Stimulated activated naive CD4-positive, alpha-beta T cell treated with Interleukin-2 at 50 U/mL for 16 hours (primary cell): ENCODE measurements around the gene DLG2.
"Not testable (repeated sequence)": the region's sequence is repeated elsewhere in the genome, so short reads cannot be mapped to it uniquely, and the experiment has no call there.

ENCODE experiments used
- DNase-seq: peaks from one replicate; lab custom pipeline; 2025; lab: John Stamatoyannopoulos, UW

DLG2 gene

DNA sequence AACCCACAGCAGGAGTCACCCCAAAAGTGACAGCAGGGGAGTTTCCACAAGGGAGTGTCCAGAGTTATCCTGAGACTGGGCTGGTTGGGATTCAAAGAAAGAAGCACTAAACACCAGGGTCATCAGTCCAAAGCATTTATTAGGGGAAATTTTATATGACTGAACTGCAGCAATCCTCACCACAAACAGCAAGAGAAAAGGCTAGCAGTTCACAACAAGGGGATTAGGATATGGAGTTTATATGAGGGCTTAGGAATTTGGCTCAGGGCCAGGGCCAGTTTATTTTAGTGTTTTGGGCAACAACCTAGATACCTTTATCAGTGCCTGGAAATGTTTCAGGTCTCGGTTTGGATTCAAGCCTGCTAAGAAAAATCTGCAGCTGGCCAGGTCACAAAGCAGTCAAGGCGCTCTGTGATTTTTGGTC is 16.1 kb upstream of the DLG2 start:
- DNase-seq, result no peak

DNA sequence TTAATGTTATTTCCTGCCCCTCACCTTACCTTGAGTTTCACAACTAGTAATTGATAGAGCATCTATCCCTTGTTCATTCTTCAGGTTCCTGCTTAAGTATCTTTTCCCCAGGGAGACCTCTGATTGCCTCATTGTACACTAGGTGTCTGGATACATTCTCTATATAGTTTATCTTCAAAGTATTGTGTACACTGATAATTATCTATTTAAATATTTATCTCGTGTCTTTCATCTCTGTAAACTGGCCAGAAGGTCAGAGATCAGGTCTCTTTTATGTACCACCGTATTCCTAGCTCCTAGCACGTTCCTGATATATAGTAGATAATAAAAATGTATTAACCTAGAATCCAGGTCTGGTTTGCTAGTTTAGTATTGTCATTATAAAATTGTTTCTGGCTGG is 7.6 kb upstream of the DLG2 start:
- no peak for DNase-seq

DNA sequence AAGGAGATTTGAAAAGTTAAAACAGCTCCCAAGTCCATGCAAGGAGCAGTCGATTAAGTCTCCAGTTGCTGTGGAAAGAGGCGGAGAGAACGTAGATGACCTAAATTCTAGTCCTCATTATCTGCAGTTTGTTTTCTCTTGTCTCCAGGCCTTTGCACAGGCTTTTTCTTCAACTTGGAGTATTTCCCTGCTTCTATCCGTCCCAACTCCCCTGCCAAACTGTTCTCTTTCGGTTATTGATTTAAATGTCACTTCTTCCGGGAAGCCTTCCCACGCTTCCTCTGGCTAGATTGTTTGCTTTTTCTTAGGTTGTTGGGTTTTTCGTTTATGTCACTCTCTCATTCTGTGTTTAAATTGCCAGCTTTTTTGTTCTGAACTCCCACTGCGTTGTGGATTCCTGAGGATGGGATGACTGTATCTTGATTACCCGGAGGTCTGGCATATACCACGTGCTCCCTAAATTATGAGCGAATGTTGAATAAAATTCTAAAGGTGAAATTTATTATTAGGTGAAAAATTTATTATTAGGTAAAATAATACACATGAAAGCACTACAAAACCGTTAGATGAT is 1.7 kb upstream of the DLG2 start:
- peak; percentile 19 for DNase-seq

DNA sequence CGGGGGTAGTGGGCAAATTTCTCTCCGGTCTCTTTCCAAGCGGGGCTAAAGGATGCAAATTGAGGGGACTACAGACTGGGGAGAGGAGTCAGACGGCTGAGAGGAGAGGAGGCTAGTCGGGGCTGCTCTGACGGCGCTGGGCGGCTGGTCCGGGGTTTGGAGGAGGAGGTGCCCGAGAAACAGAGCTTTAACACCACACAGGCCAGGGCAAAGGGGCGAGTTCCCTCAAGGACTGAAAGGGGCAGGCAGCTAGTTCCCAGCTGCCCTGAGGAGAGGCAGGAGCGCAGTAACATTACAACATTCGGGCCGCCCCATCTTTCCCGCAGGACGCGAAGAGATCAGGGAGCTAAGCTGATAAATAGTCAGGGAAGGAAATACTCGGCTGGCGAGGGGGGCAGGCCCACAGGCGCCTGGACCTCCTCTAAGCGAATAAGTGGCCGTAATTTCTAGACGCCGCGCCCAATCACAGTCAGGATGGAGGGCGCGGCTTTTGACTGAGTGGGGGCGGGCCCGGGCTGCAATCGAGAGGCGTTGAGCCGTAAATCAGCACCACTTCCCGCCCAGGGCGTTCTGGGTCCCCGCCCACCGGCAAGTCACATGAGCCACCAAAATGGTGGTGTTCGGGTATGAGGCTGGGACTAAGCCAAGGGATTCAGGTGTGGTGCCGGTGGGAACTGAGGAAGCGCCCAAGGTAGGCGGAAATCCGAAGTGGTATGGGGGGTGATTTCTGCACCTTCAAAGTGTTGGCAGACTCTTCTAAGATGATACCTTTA is 1.0 kb upstream of the DLG2 start, which contains the start of gene TMEM126B:
Gene TMEM126B (plus strand): TSS at position 596 of the 773 bp plus-strand sequence. CDS start 15 bp downstream, at position 611.
- peak; percentile 97 for DNase-seq

DNA sequence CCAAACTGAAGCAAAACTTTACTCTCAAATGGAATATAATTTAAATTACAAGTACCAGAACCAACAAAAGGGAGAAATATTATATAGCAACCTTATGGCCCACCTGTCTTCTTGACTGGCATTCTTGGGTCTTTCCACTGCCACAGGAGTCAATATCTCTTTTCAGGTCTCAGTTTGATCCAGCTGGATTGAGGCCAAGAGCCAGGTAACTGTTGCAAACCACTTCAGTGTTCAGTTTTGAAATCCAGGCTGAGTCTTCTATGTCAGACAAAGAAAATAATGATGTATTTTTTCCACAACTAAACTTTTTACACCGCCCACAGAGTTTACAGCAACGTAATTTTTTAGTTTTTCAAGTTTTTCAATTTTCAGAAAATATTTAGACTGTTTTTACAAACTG is 648 bp downstream of the DLG2 start:
- no peak for DNase-seq

DNA sequence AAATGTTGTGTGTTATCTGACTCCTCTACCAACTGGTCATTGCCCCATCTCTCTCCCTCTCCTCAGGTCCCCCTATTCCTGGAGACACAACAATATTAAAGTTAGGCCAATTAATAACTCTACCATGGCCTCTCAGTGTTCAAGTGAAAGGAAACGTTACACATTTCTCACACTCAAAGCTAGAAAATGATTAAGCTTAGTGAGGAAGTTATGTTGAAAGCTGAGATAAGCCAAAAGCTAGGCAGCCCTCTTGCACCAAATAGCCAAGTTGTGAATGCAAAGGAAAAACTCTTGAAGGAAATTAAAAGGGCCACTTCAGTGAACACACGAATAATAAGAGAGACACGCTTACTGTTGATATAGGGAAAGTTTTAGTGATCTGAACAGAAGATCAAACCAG is 6.9 kb downstream of the DLG2 start:
- no peak for DNase-seq

DNA sequence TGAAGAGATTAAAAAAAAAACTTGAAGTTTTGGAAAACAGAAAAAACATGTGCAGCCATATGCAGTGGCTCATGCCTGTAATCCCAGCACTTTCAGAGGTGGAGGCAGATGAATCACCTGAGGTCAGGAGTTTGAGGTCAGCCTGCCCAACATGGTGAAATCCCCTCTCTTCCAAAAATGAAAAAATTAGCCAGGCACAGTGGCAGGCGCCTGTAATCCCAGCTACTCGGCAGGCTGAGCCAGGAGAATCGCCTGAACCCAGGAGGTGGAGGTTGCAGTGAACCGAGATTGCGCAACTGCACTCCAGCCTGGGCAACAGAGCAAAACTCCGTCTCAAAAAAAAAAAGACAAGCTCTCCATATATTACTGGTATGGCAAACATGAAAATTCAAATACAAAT is 7.6 kb downstream of the DLG2 start:
- DNase-seq, result no peak

DNA sequence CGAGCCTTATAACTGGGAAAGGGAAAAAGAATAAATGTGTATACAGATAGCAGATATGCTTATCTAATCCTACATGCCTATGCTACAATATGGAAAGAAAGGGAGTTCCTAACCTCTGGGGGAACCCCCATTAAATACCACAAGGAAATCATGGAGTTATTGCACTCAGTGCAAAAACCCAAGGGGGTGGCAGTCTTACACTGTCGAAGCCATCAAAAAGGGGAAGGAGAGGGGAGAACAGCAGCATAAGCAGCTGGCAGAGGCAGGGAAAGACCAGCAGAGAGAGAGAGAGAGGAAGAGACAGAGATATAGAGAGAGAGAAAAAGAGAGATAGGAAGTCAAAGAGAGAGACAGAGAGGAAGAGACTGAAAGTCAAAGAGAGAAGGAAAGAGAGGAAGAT is 15.5 kb downstream of the DLG2 start:
- DNase-seq, result not testable (repeated sequence)

DNA sequence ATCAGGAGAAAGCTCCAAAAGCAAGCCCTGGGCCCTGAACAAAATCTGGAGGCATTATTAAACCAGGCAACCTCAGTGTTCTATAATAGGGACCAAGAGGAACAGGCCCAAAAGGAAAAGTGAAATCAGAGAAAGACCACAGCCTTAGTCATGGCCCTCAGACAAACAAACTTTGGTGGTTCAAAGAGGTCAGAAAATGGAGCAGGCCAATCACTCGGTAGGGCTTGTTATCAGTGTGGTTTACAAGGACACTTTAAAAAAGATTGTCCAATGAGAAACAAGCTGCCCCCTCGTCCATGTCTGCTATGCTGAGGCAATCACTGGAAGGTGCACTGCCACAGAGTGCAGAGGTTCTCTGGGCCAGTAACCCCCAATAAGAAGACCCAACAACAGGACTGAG is 17.9 kb downstream of the DLG2 start:
- DNase-seq, result not testable (repeated sequence)

DNA sequence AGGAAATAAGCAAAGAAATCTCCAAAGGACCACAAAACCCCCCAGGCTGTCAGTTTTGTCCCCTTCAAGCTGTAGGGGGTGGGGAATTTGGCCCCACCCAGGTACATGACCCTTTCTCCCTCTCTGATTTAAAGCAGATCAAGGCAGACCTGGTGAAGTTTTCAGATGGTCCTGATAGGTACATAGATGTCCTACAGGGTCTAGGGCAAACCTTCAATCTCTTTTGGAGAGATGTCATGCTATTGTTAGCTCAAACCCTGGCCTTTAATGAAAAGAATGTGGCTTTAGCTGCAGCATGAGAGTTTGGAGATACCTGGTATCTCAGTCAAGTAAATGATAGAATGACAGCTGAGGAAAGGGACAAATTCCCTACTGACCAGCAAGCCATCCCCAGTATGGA is 18.5 kb downstream of the DLG2 start:
- not testable (repeated sequence) for DNase-seq

DNA sequence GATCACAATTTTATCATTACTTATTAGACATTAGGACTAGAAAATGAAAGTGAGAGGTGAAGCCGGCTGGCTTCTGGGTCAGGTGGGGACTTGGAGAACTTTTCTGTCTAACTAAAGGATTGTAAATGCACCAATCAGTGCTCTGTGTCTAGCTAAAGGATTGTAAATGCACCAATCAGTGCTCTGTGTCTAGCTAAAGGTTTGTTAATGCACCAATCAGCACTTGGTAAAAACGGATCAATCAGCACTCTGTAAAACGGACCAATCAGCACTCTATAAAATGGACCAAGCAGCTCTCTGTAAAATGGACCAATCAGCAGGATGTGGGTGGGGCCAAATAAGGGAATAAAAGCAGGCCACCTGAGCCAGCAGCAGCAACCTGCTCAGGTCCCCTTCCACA is 20.9 kb downstream of the DLG2 start:
- DNase-seq, result not testable (repeated sequence)

DNA sequence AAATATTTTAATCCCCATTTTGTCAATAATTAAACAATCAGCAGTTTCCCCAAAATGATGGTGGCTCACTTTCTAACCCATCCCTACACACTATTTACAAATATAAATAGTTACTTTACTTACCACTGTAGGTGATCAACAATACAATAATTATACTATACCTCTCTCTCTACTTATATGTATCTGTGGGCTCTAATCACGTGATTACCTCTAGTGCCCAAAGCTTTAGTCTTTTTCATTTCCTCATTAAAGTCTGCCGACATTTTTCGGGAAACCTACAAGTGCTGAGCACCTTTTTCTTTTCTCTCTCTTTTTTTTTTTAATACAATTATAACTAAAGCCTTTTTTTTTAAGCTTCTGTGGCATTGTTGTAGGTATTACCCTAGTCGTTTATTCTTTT is 23.9 kb downstream of the DLG2 start:
- DNase-seq, result no peak

DNA sequence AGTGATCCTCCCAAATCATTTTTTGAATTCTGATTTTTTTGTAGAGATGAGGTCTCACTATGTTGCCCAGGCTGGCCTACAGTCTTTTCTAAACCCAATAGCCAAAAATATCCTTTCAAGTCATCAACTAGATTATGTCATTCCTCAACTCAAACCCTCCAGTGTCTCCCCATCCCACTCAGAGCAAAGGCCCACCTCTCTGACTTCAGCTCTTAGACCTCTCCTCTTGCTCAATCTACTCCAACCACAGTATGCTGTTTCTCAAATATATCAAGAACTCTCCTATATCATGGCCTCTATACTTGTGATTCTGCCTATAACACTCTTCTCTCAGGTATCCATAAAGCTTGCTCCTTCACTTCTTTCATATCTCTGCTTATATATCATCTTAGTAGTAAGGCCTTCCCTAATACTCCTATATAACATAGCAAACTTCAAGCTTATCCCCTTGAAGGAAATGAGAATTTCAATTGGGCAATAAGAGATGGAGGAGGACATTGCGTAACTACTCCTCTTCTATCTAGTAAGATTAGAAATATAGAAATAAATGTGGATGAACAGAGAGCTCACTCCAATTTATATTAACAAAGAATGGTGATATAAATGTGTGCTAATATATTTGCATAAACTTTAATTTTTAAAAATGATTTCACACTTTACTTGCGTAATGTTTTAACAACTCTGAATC is 24.5 kb downstream of the DLG2 start:
- no peak for DNase-seq

DNA sequence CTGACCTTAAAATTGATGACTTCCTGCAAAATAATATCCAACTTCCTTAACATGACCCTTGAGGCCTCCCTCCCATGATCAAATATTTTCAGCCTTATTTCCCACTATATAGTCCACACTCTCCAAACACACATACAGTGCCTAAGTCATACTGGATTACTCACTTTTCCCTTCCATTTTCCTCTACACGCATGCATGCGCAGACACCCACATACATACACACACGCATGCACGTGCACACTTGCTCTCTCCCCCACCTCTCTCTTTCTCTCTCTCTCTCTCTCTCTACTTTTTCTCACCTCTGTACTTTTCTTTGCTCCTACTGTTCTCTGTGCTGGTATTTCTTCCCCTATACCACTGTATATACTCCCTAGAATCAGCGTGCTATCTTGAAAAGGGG is 28.1 kb downstream of the DLG2 start:
- no peak for DNase-seq

DNA sequence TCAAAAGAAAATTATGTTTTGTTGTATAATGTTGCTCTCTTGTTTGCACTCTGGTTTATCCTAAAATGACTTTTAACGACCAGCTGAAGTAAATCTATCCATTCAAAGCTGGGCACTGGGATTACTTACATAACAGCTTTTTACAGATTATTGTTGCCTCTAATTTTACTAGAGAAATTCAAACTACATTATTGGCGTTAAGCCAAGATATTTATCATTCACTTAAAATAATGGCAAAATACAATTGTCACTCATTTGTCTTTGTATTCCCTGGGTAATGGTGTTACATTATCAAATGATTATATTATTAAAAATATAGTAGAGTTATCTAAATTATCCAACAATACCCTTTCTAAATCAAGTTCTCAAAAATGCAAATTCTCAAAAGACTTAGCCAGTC is 30.3 kb downstream of the DLG2 start:
- no peak for DNase-seq

DNA sequence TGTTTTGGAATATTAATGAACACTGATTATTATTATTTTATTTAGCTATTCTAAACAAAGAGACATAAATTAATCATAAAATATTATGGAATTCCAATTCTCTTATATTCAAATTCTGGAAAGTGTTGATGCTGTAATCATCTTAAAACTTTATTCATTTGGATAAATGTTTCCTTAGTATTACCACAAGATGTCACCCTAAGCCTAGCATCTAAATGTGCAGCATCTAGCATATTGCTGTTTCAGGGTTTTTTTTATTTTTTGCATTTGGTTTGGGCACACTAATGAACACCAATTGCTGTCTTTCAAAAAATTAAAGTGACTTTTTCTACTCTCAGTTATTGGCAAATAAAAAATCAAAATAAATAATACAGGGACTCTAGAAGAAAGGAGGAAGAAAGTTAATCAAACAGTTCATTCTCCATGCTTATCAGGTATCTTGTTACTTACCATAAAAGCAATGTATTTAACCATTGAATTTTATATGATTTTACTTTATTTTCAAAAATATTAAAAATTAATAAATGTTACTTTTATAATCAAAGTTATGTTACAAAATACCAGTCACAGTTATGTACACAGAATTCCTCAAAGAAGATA is 31.8 kb downstream of the DLG2 start:
- no peak for DNase-seq

DNA sequence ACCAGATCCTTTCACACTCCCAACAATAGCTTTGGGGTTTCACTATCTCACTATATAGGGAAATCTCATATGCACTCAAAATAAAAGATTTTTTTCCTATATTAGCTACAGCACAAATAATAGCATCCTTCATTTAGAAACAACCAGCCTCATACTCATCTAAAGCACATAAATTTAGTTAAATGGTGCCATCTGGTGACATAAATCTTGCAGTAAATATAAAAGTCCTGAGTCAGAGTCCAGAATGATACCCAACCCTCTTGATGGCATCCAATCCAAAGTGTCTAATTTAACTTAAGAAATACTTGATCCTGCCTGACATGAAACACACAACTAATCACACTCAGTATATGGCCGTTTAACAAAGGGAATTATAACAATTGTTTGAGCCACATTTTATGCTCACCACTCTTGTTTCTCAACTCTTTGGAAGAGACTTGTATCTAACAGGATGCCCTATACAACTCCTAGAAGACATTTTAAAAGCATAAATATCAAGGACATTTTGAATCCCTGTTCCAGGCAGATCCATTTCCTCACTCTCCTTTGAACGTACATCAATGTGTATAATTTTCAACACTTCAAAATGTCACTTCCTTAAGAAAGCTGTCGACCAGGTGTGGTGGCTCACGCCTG is 36.2 kb downstream of the DLG2 start:
- no peak for DNase-seq

DNA sequence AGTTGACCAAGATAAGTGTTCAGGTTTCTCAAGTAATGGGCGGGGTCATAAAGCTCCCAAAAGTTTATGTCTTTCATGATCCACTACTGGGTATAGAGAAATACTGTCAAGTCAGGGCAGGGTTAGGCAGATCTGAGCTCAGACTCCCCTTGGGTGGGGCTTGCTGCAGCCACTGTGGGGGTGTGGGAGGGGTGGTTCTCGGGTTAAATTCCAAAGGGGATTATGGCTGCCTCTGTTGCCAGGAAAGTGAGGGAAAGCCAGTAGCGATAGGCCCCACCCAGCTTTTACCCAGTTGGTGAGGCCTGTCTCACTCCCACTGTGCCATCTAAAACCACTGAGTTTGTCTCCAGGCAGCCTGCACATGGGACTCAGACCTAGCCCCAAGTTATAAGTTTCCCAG is 37.8 kb downstream of the DLG2 start:
- no peak for DNase-seq

DNA sequence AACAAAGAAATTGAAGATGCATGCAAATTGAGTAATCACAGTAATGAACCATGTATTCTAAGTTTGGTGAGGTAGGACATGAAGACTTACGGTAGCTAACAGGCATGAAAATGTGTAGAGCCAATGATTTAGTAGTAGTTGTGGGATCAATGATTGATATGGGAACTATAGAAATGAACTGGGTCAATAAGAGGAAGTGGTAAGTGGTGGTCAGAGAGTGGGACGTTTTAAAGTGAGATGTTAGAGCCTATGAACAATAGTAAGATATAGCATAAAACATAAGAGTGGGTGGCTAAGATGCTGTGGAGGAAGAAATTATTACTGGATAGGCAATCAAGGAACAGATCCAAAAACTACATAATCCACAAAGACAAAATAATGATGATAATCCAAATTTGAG is 45.0 kb downstream of the DLG2 start:
- no peak for DNase-seq

DNA sequence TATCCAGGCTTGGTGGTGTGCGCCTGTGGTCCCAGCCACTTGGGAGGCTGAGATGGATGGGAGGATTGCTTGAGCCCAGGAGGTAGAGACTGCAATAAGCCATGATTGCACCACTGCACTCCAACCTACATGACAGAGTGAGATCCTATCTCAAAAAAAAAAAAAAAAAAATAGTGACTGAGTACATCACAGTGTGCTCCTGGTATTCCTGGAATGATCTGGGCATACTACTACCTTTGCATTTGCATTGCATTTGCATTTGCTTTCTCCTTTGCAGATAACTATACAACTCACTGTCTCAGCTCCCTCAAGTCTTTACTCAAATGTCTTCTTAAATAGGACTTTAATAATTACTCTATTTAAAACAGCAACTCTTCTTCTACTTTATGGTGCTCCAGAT is 51.8 kb downstream of the DLG2 start:
- DNase-seq, result no peak

DNA sequence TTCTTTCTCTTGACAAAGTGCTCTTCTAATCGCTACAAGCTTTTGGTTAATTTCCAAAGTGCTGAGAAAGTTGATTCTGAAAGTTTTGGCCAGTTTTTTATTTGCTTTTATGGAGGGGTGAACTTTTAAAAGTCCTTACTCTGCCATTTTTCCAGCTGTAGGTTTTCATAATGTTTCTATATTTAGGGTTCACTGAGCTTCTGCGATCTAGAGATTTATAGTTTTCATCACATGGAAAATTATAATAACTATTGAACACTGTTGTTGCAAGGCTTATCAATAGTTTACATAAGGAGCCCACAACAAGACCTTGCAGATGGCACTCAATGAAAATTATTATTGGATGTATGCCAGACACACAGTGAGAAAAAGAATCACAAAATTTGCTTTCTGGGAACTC is 55.1 kb downstream of the DLG2 start:
- DNase-seq, result no peak

DNA sequence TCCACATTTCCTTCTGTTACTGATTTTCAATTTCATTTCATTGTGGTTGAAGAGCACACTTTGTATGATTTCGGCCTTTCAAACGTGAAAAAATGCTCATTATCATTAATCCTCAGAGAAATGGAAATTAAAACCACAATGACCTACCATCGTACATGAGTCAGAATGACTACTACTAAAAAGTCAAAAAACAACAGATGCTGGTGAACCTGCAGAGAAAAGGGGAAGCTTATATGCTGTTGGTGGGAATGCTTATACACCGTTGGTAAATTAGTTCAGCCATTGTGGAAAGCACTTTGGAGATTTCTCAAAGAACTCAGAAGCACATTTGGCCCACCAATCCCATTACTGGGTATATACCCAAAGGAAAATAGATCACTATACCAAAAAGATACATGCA is 57.6 kb downstream of the DLG2 start:
- no peak for DNase-seq
